ENCODE data around the gene HJURP.

The HJURP gene

DNA sequence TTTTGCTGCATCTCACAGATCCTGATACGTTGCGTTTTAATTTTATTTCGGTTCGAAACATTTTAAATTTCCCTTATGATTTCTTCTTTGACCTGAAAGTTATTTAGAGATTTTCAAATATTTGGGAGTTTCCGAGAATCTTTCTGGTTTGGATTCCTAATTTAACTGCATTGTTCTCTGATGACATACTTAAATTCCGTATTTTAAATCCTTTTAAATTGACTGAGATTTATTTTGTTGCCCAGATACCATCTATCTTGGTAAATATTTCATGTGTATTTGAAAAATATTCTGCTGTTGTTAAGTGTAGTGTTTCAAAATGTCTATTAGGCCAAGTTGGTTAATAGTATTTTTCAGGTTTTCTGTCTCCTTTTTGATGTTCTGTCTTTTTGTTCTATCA, 38.5 kb downstream of the HJURP start:
- Histone ChIP-seq H3K27ac (replicated peaks; ENCODE audit: low read length) (no peak overlapping the region), H3K23ac (ENCODE audit: low read depth, low read length, poor library complexity) (no peak overlapping the region), H3K9me3 (replicated peaks in 1 of 2; ENCODE audit: control insufficient read depth in 2 of 2, insufficient read depth in 1 of 2, low read depth in 1 of 2, low read length in 2 of 2) (no peaks in the 10 kb centered on the region), H3K79me1 (ENCODE audit: low read depth, low read length) (no peaks in the 10 kb centered on the region), H3K4me3 (ENCODE audit: low read length in 2 of 2) (no peak overlapping the region), H3K4me2 (ENCODE audit: insufficient read depth, low read length, poor library complexity, severe bottlenecking) (no peak overlapping the region), H2BK12ac (ENCODE audit: low read length) (no peak overlapping the region), H2BK15ac (ENCODE audit: low read length) (no peak overlapping the region), H3K18ac (ENCODE audit: low read length) (no peak overlapping the region), H2BK5ac (ENCODE audit: low read length) (no peak overlapping the region), H2AK5ac (ENCODE audit: low read depth, low read length) (no peak overlapping the region), H4K91ac (ENCODE audit: low read depth, low read length, poor library complexity) (no peak overlapping the region), H3K27me3 (ENCODE audit: control insufficient read depth in 3 of 3, insufficient read depth in 3 of 3, low read depth in 1 of 3, low read length in 3 of 3) (peaks cover 0 to 3% (median 0%) of the 10 kb centered on the region in 3 experiments), H4K8ac (ENCODE audit: low read depth, low read length) (no peak overlapping the region), H2AFZ (ENCODE audit: low read length) (no peak overlapping the region), H2BK120ac (ENCODE audit: low read depth, low read length) (no peak overlapping the region), H3K4ac (ENCODE audit: low read length) (no peak overlapping the region), H3K14ac (ENCODE audit: low read length) (no peak overlapping the region), H3K36me3 (replicated peaks in 1 of 2; ENCODE audit: control insufficient read depth in 2 of 2, insufficient read depth in 2 of 2, low read length in 2 of 2) (no peaks in the 10 kb centered on the region), H3K4me1 (ENCODE audit: control insufficient read depth in 2 of 2, insufficient read depth in 1 of 2, low read depth in 1 of 2, low read length in 2 of 2) (peaks cover 0 to 2% of the 10 kb centered on the region in 2 donors), H3K9ac (ENCODE audit: low read depth, low read length, poor library complexity) (no peak overlapping the region)
- no CpG with 5 or more reads among the region's 6 CpGs for WGBS, 2 donors (ENCODE audit: extremely low coverage in 2 of 2, insufficient read length in 2 of 2, insufficient replicate concordance in 1 of 2)
- no peak for DNase-seq (ENCODE audit: low spot score)

DNA sequence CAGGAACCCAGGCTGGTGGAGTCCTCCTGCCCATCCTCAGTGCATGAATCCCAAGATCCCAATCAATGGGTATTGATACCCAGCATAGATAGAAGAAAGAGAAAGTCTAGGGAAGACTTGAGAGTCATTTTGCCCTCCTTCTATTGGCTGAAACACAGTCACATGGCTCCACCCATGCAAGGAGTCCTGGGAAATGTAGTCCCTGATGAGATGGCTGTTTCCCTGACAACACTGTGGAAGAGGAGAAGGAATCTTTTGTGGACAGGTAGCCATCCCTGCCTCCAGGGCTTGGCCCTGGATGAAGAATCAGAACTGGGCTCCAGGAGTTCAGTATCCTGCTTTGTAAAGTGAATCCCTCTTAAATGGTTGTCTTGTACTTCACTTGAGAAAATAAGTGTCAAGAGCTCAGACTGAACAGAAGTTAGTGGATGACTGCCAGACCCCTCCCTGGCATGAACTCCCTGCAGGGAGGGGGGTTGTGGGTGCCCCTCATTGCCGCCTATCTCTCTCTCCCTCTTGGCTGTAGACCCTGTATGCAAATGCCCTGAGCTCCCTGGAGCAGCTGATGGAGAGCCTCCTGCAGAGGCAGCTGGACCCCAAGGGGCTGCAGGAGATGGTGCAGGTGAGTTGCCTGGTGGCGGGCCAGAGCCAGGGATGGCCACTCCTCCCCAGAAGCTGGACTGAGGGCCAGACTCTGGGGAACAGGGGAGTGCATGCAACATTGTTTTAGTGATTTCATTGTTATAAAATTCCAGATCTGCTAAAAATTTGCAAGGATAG, 40.1 kb downstream of the HJURP start:
- Histone ChIP-seq H2AFZ (ENCODE audit: low read length) (no peak overlapping the region), H4K8ac (ENCODE audit: low read depth, low read length) (no peak overlapping the region), H3K79me1 (ENCODE audit: low read depth, low read length) (no peaks in the 10 kb centered on the region), H2BK12ac (ENCODE audit: low read length) (no peak overlapping the region), H3K18ac (ENCODE audit: low read length) (peak overlapping the region; percentile 71), H3K36me3 (replicated peaks in 1 of 2; ENCODE audit: control insufficient read depth in 2 of 2, insufficient read depth in 2 of 2, low read length in 2 of 2) (no peaks in the 10 kb centered on the region), H3K27ac (replicated peaks; ENCODE audit: low read length) (no peak overlapping the region), H3K23ac (ENCODE audit: low read depth, low read length, poor library complexity) (no peak overlapping the region), H3K9me3 (replicated peaks in 1 of 2; ENCODE audit: control insufficient read depth in 2 of 2, insufficient read depth in 1 of 2, low read depth in 1 of 2, low read length in 2 of 2) (no peaks in the 10 kb centered on the region), H2BK120ac (ENCODE audit: low read depth, low read length) (no peak overlapping the region), H4K91ac (ENCODE audit: low read depth, low read length, poor library complexity) (no peak overlapping the region), H3K9ac (ENCODE audit: low read depth, low read length, poor library complexity) (no peak overlapping the region), H3K4me1 (ENCODE audit: control insufficient read depth in 2 of 2, insufficient read depth in 1 of 2, low read depth in 1 of 2, low read length in 2 of 2) (no peaks in the 10 kb centered on the region), H3K27me3 (ENCODE audit: control insufficient read depth in 3 of 3, insufficient read depth in 3 of 3, low read depth in 1 of 3, low read length in 3 of 3) (no peaks in the 10 kb centered on the region), H3K14ac (ENCODE audit: low read length) (no peak overlapping the region), H2AK5ac (ENCODE audit: low read depth, low read length) (no peak overlapping the region), H2BK15ac (ENCODE audit: low read length) (no peak overlapping the region), H2BK5ac (ENCODE audit: low read length) (no peak overlapping the region), H3K4me2 (ENCODE audit: insufficient read depth, low read length, poor library complexity, severe bottlenecking) (no peak overlapping the region), H3K4me3 (ENCODE audit: low read length in 2 of 2) (no peak overlapping the region), H3K4ac (ENCODE audit: low read length) (no peak overlapping the region)
- DNase-seq (ENCODE audit: low spot score): no peak
- WGBS, 2 donors (ENCODE audit: extremely low coverage in 2 of 2, insufficient read length in 2 of 2, insufficient replicate concordance in 1 of 2): no CpG with 5 or more reads among the region's 2 CpGs

- no peaks in the 10 kb centered on the region for H3K9me3 ChIP-seq (replicated peaks in 1 of 2; ENCODE audit: control insufficient read depth in 2 of 2, insufficient read depth in 1 of 2, low read depth in 1 of 2, low read length in 2 of 2)
- H2AFZ ChIP-seq (ENCODE audit: low read length): no peak overlapping the region
- H2BK5ac ChIP-seq (ENCODE audit: low read length): no peak overlapping the region
- H3K18ac ChIP-seq (ENCODE audit: low read length): no peak overlapping the region
- H3K4me3 ChIP-seq (ENCODE audit: low read length in 2 of 2): no peak overlapping the region
- H3K27me3 ChIP-seq (ENCODE audit: control insufficient read depth in 3 of 3, insufficient read depth in 3 of 3, low read depth in 1 of 3, low read length in 3 of 3): peaks cover 0 to 2% (median 0%) of the 10 kb centered on the region in 3 experiments
- no peak overlapping the region for H3K4ac ChIP-seq (ENCODE audit: low read length)
- WGBS, 2 donors (ENCODE audit: extremely low coverage in 2 of 2, insufficient read length in 2 of 2, insufficient replicate concordance in 1 of 2): no CpG with 5 or more reads among the region's 3 CpGs
- H3K4me2 ChIP-seq (ENCODE audit: insufficient read depth, low read length, poor library complexity, severe bottlenecking): no peak overlapping the region
- no peak overlapping the region for H2AK5ac ChIP-seq (ENCODE audit: low read depth, low read length)
- H4K8ac ChIP-seq (ENCODE audit: low read depth, low read length): no peak overlapping the region
- H3K23ac ChIP-seq (ENCODE audit: low read depth, low read length, poor library complexity): no peak overlapping the region
- no peaks in the 10 kb centered on the region for H3K36me3 ChIP-seq (replicated peaks in 1 of 2; ENCODE audit: control insufficient read depth in 2 of 2, insufficient read depth in 2 of 2, low read length in 2 of 2)
- no peaks in the 10 kb centered on the region for H3K79me1 ChIP-seq (ENCODE audit: low read depth, low read length)
- H3K9ac ChIP-seq (ENCODE audit: low read depth, low read length, poor library complexity): no peak overlapping the region
- no peak overlapping the region for H3K27ac ChIP-seq (replicated peaks; ENCODE audit: low read length)
- no peak overlapping the region for H3K14ac ChIP-seq (ENCODE audit: low read length)
- H4K91ac ChIP-seq (ENCODE audit: low read depth, low read length, poor library complexity): no peak overlapping the region
- no peak overlapping the region for H2BK120ac ChIP-seq (ENCODE audit: low read depth, low read length)
- DNase-seq (ENCODE audit: low spot score): no peak
- no peaks in the 10 kb centered on the region for H3K4me1 ChIP-seq (ENCODE audit: control insufficient read depth in 2 of 2, insufficient read depth in 1 of 2, low read depth in 1 of 2, low read length in 2 of 2)
- H2BK15ac ChIP-seq (ENCODE audit: low read length): no peak overlapping the region
- no peak overlapping the region for H2BK12ac ChIP-seq (ENCODE audit: low read length)
Observed at GRCh38 chr2:233813236-233814055, 40.9 kb downstream of the HJURP start.

DNA sequence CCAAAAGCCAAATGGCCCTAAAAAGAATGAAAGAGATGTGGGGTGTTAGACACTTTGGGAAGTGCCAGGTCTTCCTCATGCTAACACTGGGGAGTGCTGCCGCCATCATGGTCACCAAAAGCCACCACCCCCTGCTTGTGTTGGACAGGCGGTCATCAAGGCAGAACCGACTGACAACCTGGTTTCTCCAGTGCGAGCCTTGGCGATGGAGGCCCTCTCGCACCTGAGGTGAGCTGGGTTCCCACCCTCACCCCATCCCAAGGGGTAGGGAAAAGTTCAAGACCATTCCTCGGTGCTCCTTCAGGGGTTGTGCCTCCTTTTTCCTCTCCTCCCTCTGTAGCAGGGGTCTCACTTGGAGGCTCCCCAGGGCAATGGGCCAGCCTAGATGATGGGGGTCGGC, 42.6 kb downstream of the HJURP start:
- no peak overlapping the region for H4K8ac ChIP-seq (ENCODE audit: low read depth, low read length)
- no peak overlapping the region for H2BK120ac ChIP-seq (ENCODE audit: low read depth, low read length)
- H3K27ac ChIP-seq (replicated peaks; ENCODE audit: low read length): no peak overlapping the region
- H3K4me3 ChIP-seq (ENCODE audit: low read length in 2 of 2): no peak overlapping the region
- H2BK12ac ChIP-seq (ENCODE audit: low read length): no peak overlapping the region
- H3K4me1 ChIP-seq (ENCODE audit: control insufficient read depth in 2 of 2, insufficient read depth in 1 of 2, low read depth in 1 of 2, low read length in 2 of 2): no peaks in the 10 kb centered on the region
- no peak overlapping the region for H4K91ac ChIP-seq (ENCODE audit: low read depth, low read length, poor library complexity)
- H3K18ac ChIP-seq (ENCODE audit: low read length): no peak overlapping the region
- H3K23ac ChIP-seq (ENCODE audit: low read depth, low read length, poor library complexity): no peak overlapping the region
- no peak overlapping the region for H2AFZ ChIP-seq (ENCODE audit: low read length)
- H2BK5ac ChIP-seq (ENCODE audit: low read length): no peak overlapping the region
- no CpG with 5 or more reads among the region's 8 CpGs for WGBS, 2 donors (ENCODE audit: extremely low coverage in 2 of 2, insufficient read length in 2 of 2, insufficient replicate concordance in 1 of 2)
- H3K4me2 ChIP-seq (ENCODE audit: insufficient read depth, low read length, poor library complexity, severe bottlenecking): no peak overlapping the region
- no peaks in the 10 kb centered on the region for H3K9me3 ChIP-seq (replicated peaks in 1 of 2; ENCODE audit: control insufficient read depth in 2 of 2, insufficient read depth in 1 of 2, low read depth in 1 of 2, low read length in 2 of 2)
- no peaks in the 10 kb centered on the region for H3K79me1 ChIP-seq (ENCODE audit: low read depth, low read length)
- H2AK5ac ChIP-seq (ENCODE audit: low read depth, low read length): peak overlapping the region; percentile 63
- H3K9ac ChIP-seq (ENCODE audit: low read depth, low read length, poor library complexity): no peak overlapping the region
- no peak overlapping the region for H3K14ac ChIP-seq (ENCODE audit: low read length)
- H3K27me3 ChIP-seq (ENCODE audit: control insufficient read depth in 3 of 3, insufficient read depth in 3 of 3, low read depth in 1 of 3, low read length in 3 of 3): peaks cover 0 to 6% (median 0%) of the 10 kb centered on the region in 3 experiments
- no peak overlapping the region for H3K4ac ChIP-seq (ENCODE audit: low read length)
- no peak overlapping the region for H2BK15ac ChIP-seq (ENCODE audit: low read length)
- no peaks in the 10 kb centered on the region for H3K36me3 ChIP-seq (replicated peaks in 1 of 2; ENCODE audit: control insufficient read depth in 2 of 2, insufficient read depth in 2 of 2, low read length in 2 of 2)
- no peak for DNase-seq (ENCODE audit: low spot score)
